AG08396 (cell line): ENCODE measurements around the gene CC2D2B.
"Not testable (repeated sequence)": the region's sequence is repeated elsewhere in the genome, so short reads cannot be mapped to it uniquely, and the experiment has no call there.

Source experiments
- DNase-seq: peaks from one replicate; pipeline ENCODE4 v3.0.0; 2012; ENCODE audit warnings: low spot score, mixed read lengths

Gene CC2D2B

GRCh38 chr10:95907456-95908253 lies at the start of gene CC2D2B:
CC2D2B (plus strand) TSS chr10:95907975; CDS start chr10:95911324, 3,349 bp downstream.
- peak; percentile 92 for DNase-seq

DNA sequence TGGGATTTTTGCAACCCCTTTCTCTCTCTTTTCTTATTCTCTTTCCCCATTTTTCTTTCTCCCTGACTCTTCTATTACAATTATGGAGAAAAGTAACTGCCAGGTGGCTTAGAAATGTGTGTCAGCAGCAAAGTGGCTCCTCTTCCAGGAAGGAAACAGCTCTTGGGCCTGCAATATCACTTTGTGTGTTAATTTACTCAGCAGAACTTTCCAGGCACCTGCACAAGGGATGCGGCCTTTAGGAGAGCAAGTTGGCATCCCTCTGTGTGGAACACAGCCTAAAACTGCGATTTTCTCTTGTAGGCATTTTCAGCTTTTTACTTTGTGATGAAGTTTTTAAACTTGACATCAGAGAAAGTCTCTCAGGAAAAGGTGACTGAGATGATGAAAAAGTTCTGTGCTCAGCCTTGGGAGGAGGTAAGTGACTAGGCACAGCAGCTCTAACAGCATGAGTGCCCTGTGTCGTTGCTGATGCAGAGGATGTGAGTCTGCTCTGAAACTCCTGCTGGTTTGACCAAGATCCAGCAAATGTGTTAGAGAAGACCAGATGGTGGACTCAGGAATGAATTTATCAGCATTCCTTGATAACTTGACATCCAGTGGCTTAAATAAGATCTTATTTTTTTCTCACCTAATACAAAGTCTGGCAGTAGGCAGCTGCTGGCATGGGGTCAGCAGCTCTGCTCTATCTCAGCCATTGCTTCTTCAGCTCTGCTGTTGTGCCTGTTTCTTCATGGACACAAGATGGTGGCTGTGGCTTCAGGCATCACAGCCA lies 47.4 kb upstream of the CC2D2B start:
- no peak for DNase-seq

- no peak for DNase-seq
Measured at GRCh38 chr10:95861386-95861785, 46.4 kb upstream of the CC2D2B start.

GRCh38 chr10:95864906-95865813 lies 42.6 kb upstream of the CC2D2B start:
- DNase-seq, result peak; percentile 78

DNA sequence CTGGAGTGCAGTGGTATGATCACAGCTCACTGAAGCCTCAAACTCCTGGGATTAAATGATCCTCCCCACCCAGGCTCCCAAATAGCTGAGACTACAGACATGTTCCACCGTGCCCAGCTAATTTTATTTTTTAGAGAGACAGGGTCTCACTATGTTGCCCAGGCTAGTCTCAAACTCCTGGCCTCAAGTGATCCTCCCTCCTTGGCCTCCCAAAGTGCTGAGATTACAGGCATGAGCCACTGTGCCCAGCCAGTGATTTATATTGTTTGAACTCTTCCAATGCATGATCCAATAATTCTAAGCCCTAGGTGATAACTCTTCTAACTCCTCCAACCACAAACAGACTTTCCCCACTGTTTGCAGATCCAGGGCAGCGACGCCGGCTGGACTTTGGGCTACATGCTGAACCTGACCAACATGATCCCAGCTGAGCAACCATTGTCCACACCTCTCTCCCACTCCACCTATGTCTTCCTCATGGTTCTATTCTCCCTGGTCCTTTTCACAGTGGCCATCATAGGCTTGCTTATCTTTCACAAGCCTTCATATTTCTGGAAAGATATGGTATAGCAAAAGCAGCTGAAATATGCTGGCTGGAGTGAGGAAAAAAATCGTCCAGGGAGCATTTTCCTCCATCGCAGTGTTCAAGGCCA lies 41.8 kb upstream of the CC2D2B start:
- DNase-seq, result no peak

- DNase-seq, result no peak
Measured at GRCh38 chr10:95866467-95866842, 41.3 kb upstream of the CC2D2B start.

GRCh38 chr10:95867866-95868265 lies 39.9 kb upstream of the CC2D2B start:
- DNase-seq, result no peak

- DNase-seq, result no peak
Measured at GRCh38 chr10:95872158-95872711, 35.5 kb upstream of the CC2D2B start.

DNA sequence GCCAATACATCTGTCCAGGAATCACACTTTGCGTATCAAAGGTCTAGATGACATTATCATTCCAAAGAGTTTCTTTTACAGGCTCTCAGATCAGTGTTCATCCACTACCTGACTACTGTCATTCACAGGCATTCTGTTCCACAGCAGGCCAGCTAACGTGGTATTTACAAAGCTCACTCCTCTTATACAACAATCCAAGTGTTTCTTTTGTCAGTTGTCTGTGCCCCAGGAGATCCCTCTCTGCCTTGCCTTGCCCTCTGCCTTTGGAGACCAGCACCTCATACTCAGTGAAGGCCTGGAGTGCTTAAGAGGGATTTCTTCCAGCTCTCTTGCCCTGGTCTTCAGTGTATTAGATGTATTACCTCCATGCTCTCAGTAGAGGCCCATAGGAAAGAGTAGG lies 34.6 kb upstream of the CC2D2B start:
- DNase-seq, result no peak

- DNase-seq, result no peak
Measured at GRCh38 chr10:95873651-95874050, 34.1 kb upstream of the CC2D2B start.

DNA sequence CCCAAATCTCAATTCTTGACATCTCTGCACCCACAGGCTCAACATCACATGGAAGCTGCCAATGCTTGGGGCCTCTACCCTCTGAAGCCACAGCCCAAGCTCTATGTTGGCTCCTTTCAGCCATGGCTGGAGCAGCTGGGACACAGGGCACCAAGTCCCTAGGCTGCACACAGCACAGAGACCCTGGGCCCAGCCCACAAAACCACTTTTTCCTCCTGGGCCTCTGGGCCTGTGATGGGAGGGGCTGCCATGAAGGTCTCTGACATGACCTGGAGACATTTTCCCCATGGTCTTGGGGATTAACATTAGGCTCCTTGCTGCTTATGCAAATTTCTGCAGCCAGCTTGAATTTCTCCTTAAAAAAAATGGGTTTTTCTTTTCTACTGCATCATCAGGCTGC lies 33.0 kb upstream of the CC2D2B start:
- DNase-seq, result not testable (repeated sequence)

DNA sequence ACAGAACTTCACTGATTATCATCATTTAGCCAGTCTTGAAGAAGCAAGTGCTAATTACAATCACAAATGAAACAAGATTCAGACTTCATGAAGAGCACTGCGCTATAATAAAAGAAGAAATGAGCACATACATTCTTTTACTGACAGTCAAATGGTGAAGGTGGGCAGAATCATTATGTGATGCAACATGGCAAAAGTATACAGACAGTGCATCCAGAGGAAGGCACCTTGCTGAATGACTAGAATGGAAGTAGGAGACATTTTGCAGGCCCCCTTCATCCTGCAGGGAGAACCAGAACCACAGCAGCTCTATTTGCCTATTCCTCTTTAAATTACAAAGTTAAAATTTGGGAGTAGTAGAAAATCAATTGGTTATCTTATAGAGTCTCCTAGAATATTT lies 31.0 kb upstream of the CC2D2B start:
- no peak for DNase-seq

DNA sequence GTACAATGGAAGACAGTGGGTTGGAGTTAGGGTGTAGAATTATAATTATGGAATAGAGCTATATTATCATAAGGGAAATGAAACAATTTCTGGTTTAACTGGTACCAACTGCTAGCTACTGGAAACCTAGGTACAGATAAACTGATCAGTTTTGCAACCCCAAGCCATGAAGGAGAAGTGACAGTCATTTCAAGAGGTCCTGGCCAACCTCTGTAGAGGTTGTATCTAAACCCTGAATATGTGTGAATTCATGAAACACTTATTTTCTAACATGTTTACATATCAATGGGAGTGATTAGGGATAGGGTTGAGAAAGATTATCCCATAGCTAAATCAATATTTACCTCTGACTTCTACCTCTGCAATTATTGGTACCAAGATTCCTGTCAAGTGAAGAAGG lies 29.9 kb upstream of the CC2D2B start:
- DNase-seq, result no peak

DNA sequence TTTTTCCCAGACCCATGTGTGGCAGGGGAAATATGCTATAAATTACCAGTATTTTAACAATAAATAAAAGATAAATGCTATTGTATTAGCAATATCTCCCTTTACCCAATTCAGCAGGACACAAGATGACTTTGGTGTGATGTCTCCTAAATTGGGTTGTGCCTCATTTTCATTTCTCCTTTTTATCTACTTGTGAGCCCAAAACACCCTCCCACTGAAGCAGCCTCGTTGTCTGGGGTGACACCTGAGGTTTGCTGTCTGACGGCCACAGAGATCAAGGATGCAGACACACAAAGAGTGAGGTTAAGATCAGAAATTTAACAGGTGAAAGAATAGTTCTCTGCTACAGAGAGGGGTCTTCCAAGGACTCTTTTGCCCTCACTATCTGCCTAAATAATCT lies 27.1 kb upstream of the CC2D2B start:
- no peak for DNase-seq

- no peak for DNase-seq
Measured at GRCh38 chr10:95881316-95881715, 26.5 kb upstream of the CC2D2B start.

GRCh38 chr10:95889830-95890229 lies 17.9 kb upstream of the CC2D2B start:
- DNase-seq, result no peak

- DNase-seq, result no peak
Measured at GRCh38 chr10:95896071-95896850, 11.5 kb upstream of the CC2D2B start.

- not testable (repeated sequence) for DNase-seq
Measured at GRCh38 chr10:95905897-95906580, 1.7 kb upstream of the CC2D2B start.

GRCh38 chr10:95906677-95907455 lies 909 bp upstream of the CC2D2B start:
- DNase-seq, result peak; percentile 50
